HepG2 (cell line): ENCODE data around the gene C1orf74. TPM values are rescaled to one million over a fixed set of nuclear protein-coding genes. Genes with fewer than 3 reads are reported as not detected.

Experiments used
- AHDC1 ChIP-seq: sonication (generic); formaldehyde crosslinking; IDR thresholded peaks from 2 replicates; pipeline ENCODE4 v1.5.1; 2020; ENCODE audit warnings: mild to moderate bottlenecking, missing genetic modification reagents, borderline replicate concordance
- CEBPB ChIP-seq: IDR thresholded peaks from 2 replicates; pipeline ENCODE4 v1.6.1; 2011; ENCODE audit warnings: low read depth, low read length, improper control_type of control experiment, borderline replicate concordance
- HNRNPH1 ChIP-seq: fragments of 200-400 bp; formaldehyde crosslinking; optimal IDR thresholded peaks from 2 replicates; pipeline ENCODE3; 2017; ENCODE audit warnings: mild to moderate bottlenecking, low read depth, low read length
- HOXD1 ChIP-seq: sonication (generic); formaldehyde crosslinking; IDR thresholded peaks from 2 replicates; pipeline ENCODE4 v1.5.0; 2020; ENCODE audit warnings: missing genetic modification reagents
- MLXIP ChIP-seq: sonication (generic); formaldehyde crosslinking; IDR thresholded peaks from 2 replicates; pipeline ENCODE4 v1.9.0; 2021; ENCODE audit warnings: missing genetic modification reagents, borderline replicate concordance
- NBN ChIP-seq: fragments of 450-650 bp; conservative IDR thresholded peaks from 2 replicates; pipeline ENCODE4 v1.6.1; 2017
- PHB2 ChIP-seq: fragments of 450-650 bp; IDR thresholded peaks from 2 replicates; pipeline ENCODE4 v1.6.1; 2018; ENCODE audit not compliant: partially characterized antibody
- RELA ChIP-seq: sonication (generic); formaldehyde crosslinking; IDR thresholded peaks from 2 replicates; pipeline ENCODE4 v1.4.0; 2020; ENCODE audit warnings: missing genetic modification reagents
- TBX2 ChIP-seq: sonication (generic); formaldehyde crosslinking; IDR thresholded peaks from 2 replicates; pipeline ENCODE4 v1.5.0; 2020; ENCODE audit warnings: missing genetic modification reagents, mild to moderate bottlenecking, borderline replicate concordance
- TBX3 ChIP-seq: fragments of 450-650 bp; IDR thresholded peaks from 2 replicates; pipeline ENCODE4 v1.6.1; 2017; ENCODE audit warnings: antibody characterized with exemption, mild to moderate bottlenecking, inconsistent platforms, borderline replicate concordance
- ZBTB26 ChIP-seq: IDR thresholded peaks from 2 replicates; pipeline ENCODE4 v1.6.1; 2016; ENCODE audit warnings: missing compliant biosample characterization, missing genetic modification reagents, borderline replicate concordance
- ZFP41 ChIP-seq: sonication (generic); formaldehyde crosslinking; IDR thresholded peaks from 2 replicates; pipeline ENCODE4 v1.4.0; 2020; ENCODE audit warnings: mild to moderate bottlenecking, missing genetic modification reagents, borderline replicate concordance
- ZNF317 ChIP-seq: sonication (generic); formaldehyde crosslinking; IDR thresholded peaks from 2 replicates; pipeline ENCODE4 v1.5.0; 2020; ENCODE audit warnings: mild to moderate bottlenecking, missing genetic modification reagents
- ZNF576 ChIP-seq: sonication (generic); formaldehyde crosslinking; IDR thresholded peaks from 2 replicates; pipeline ENCODE4 v1.4.0; 2020; ENCODE audit warnings: mild to moderate bottlenecking, missing genetic modification reagents
- ZSCAN29 ChIP-seq: sonication (generic); formaldehyde crosslinking; conservative IDR thresholded peaks from 2 replicates; pipeline ENCODE4 v1.4.0; 2020; ENCODE audit warnings: mild to moderate bottlenecking, missing genetic modification reagents
- polyA plus RNA-seq, 8 experiments: library from polyadenylated mRNA; depleted of rRNA in 3 of 8; stranded (reverse) in 7 of 8; unstranded in 1 of 8; fragments of >200 nt; fragmentation: Illumina TruSeq in 4 of 8; extraction: Trizol in 4 of 8; gene quantifications; 2 replicates each; pipeline versions ENCODE4 v1.2.1 to v1.2.3, GENCODE V29; 2011 to 2016; ENCODE audit warnings: low read depth in 4 of 8, missing spikeins in 1 of 8, mixed read lengths in 1 of 8; ENCODE audit not compliant: insufficient read depth in 1 of 8
- total RNA-seq, 5 experiments: library from RNA; depleted of rRNA; stranded (reverse); fragments of >200 nt; fragmentation: Illumina TruSeq; extraction: Trizol; gene quantifications; 2 replicates each; pipeline ENCODE4 v1.2.3, GENCODE V29; 2016; ENCODE audit warnings: low read depth in 1 of 5

C1orf74 gene
- total and polyA plus RNA-seq, 2 of the 13 experiments (the other 11 are each of a cell fraction or from before 2014, with no cell fraction given), result 0.33 to 0.71 TPM

- no peak for TF ChIP-seq ZFP41 (CRISPR knock-in tag)
- no peak for TF ChIP-seq HNRNPH1
- TF ChIP-seq ZNF317, result no peak
- no peak for TF ChIP-seq CEBPB
- TF ChIP-seq TBX3, result no peak
- 0 out of 2 replicates have a peak, but pooled peaks have one; percentile 35 for TF ChIP-seq HOXD1
- TF ChIP-seq ZBTB26, result peak; percentile 71; the same call in 1 of the 2 replicates
- peak; percentile 67; the same call in 1 of the 2 replicates for TF ChIP-seq AHDC1 (CRISPR knock-in tag)
- no peak for TF ChIP-seq ZSCAN29 (CRISPR knock-in tag)
- no peak for TF ChIP-seq ZNF576
- no peak for TF ChIP-seq NBN
- TF ChIP-seq PHB2, result no peak
- no peak for TF ChIP-seq MLXIP (CRISPR knock-in tag)
- no peak; the same call in 1 of the 2 replicates for TF ChIP-seq TBX2
- no peak for TF ChIP-seq RELA
Measured at GRCh38 chr1:209827384-209828262, 43.3 kb upstream of the C1orf74 start, which contains the start of gene UTP25 (continued).
